ENCODE measurements around the gene ATP6V0D1.

DNA sequence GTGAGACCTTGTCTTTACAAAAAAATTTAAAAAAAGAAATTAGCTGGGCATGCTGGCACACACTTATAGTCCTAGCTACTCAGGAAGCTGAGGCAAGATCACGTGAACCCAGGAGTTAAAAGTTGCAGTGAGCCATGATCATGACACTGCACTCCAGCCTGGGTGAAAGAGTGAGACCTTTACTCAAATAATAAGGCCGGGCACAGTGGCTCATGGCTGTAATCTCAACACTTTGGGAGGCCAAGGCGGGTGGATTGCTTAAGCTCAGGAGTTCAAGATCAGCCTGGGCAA lies 36.1 kb upstream of the ATP6V0D1 start:
- TF ChIP-seq POLR2A (IDR thresholded peaks at IDR 0.05; ENCODE audit: low read length) = no peak
- no peak for TF ChIP-seq GATA1 (IDR thresholded peaks at IDR 0.05; ENCODE audit: low read depth, low read length)

Data from erythroblast (primary cell).